IMR-90 (cell line): ENCODE results near the gene CMIP. TPM values are rescaled to one million over a fixed set of nuclear protein-coding genes. Genes with fewer than 3 reads are reported as not detected.

Experiments
- ATAC-seq: fragments of 200-7000 bp; cut with Tn5 transposase; 2 replicates; pipeline ENCODE4 v1.9.1; 2020; ENCODE audit warnings: low read depth, mild to moderate bottlenecking, moderate library complexity
- BruUV-seq: library from RNA; stranded (reverse); fragments of 400-500 nt; replicated peaks from 2 replicates; lab custom pipeline; 2021; lab: Mats Ljungman, UMichigan
- CTCF ChIA-PET: fragments of 300-600 bp; formaldehyde crosslinking; extraction: SDS; loops from one replicate; lab custom pipeline; 2021; ENCODE audit warnings: antibody characterized with exemption; lab: Yijun Ruan, JAX
- POLR2A ChIA-PET: fragments of 300-600 bp; sonication (Branson Sonifier 250); formaldehyde crosslinking; loops from one replicate; lab custom pipeline; 2022; ENCODE audit warnings: antibody characterized with exemption; ENCODE audit not compliant: unreplicated experiment; lab: Charles Lee
- DNase-seq: peaks from one replicate; pipeline ENCODE4 v3.0.0; 2013
- H2AFZ ChIP-seq: replicated peaks from 2 replicates; pipeline ENCODE3; 2013; ENCODE audit warnings: low read length, mild to moderate bottlenecking; ENCODE audit not compliant: poor library complexity
- H2AK5ac ChIP-seq: 2 replicates; pipeline ENCODE4 v1.6.1; 2013; ENCODE audit warnings: low read depth, low read length, inconsistent platforms
- H2AK9ac ChIP-seq: replicated peaks from 2 replicates; pipeline ENCODE3; 2013; ENCODE audit warnings: mild to moderate bottlenecking, low read depth, low read length, moderate library complexity; ENCODE audit not compliant: poor library complexity
- H2BK120ac ChIP-seq: 2 replicates; pipeline ENCODE4 v1.6.1; 2013; ENCODE audit warnings: low read depth, low read length, inconsistent platforms
- H2BK15ac ChIP-seq: 3 replicates; pipeline ENCODE4 v1.6.1; 2013; ENCODE audit warnings: low read depth, low read length, inconsistent platforms
- H2BK20ac ChIP-seq: 2 replicates; pipeline ENCODE4 v1.6.1; 2013; ENCODE audit warnings: low read depth, mild to moderate bottlenecking, inconsistent platforms, low read length, moderate library complexity
- H2BK5ac ChIP-seq: 2 replicates; pipeline ENCODE4 v1.6.1; 2013; ENCODE audit warnings: mild to moderate bottlenecking, low read depth, low read length, inconsistent platforms; ENCODE audit not compliant: poor library complexity, severe bottlenecking
- H3K14ac ChIP-seq: replicated peaks from 2 replicates; pipeline ENCODE4 v1.6.1; 2013; ENCODE audit warnings: low read depth, low read length, inconsistent platforms
- H3K18ac ChIP-seq: 2 replicates; pipeline ENCODE4 v1.6.1; 2013; ENCODE audit warnings: low read depth, low read length, control low read depth
- H3K23ac ChIP-seq: 2 replicates; pipeline ENCODE4 v1.6.1; 2013; ENCODE audit warnings: low read depth, low read length, inconsistent platforms
- H3K27ac ChIP-seq: 2 replicates; pipeline ENCODE4 v1.5.1; 2013; ENCODE audit warnings: mild to moderate bottlenecking, control low read depth, low read length; ENCODE audit not compliant: insufficient read depth
- H3K27me3 ChIP-seq: 2 replicates; pipeline ENCODE4 v1.6.1; 2013; ENCODE audit warnings: low read length; ENCODE audit not compliant: control insufficient read depth, insufficient read depth
- H3K36me3 ChIP-seq: 2 replicates; pipeline ENCODE4 v1.6.1; 2013; ENCODE audit warnings: low read length, mixed read lengths; ENCODE audit not compliant: control insufficient read depth, insufficient read depth
- H3K4ac ChIP-seq: 2 replicates; pipeline ENCODE4 v1.6.1; 2013; ENCODE audit warnings: low read depth, low read length, inconsistent platforms
- H3K4me1 ChIP-seq: 2 replicates; pipeline ENCODE4 v1.6.1; 2013; ENCODE audit warnings: low read length, mixed read lengths; ENCODE audit not compliant: control insufficient read depth, insufficient read depth
- H3K4me2 ChIP-seq: 2 replicates; pipeline ENCODE4 v1.6.1; 2013; ENCODE audit warnings: low read depth, mild to moderate bottlenecking, control low read depth, low read length, moderate library complexity
- H3K4me3 ChIP-seq: 2 replicates; pipeline ENCODE4 v1.5.1; 2013; ENCODE audit warnings: low read depth, mild to moderate bottlenecking, control low read depth, low read length, moderate library complexity; ENCODE audit not compliant: insufficient read depth
- H3K56ac ChIP-seq: 2 replicates; pipeline ENCODE4 v1.6.1; 2013; ENCODE audit warnings: low read length, inconsistent platforms; ENCODE audit not compliant: insufficient read depth; ENCODE audit errors: extremely low read depth
- H3K79me1 ChIP-seq, 2 experiments: 2 replicates each; pipeline ENCODE4 v1.6.1; 2013; ENCODE audit warnings: low read length in 2 of 2, inconsistent platforms in 1 of 2, low read depth in 1 of 2
- H3K9ac ChIP-seq: 2 replicates; pipeline ENCODE4 v1.6.1; 2013; ENCODE audit warnings: low read depth, low read length, control low read depth
- H3K9me1 ChIP-seq: 2 replicates; pipeline ENCODE4 v1.6.1; 2013; ENCODE audit warnings: low read length, inconsistent platforms; ENCODE audit not compliant: insufficient read depth
- H3K9me3 ChIP-seq: 2 replicates; pipeline ENCODE4 v1.6.1; 2013; ENCODE audit warnings: low read length; ENCODE audit not compliant: control insufficient read depth, insufficient read depth
- H4K20me1 ChIP-seq: 2 replicates; pipeline ENCODE4 v1.6.1; 2013; ENCODE audit warnings: low read length, inconsistent platforms; ENCODE audit not compliant: insufficient read depth
- H4K5ac ChIP-seq: 2 replicates; pipeline ENCODE4 v1.6.1; 2013; ENCODE audit warnings: mild to moderate bottlenecking, low read depth, low read length, control low read depth
- H4K8ac ChIP-seq, 2 experiments: 2 replicates each; pipeline ENCODE4 v1.6.1; 2013; ENCODE audit warnings: low read depth in 2 of 2, low read length in 2 of 2, control low read depth in 1 of 2, inconsistent platforms in 1 of 2
- H4K91ac ChIP-seq: 2 replicates; pipeline ENCODE4 v1.6.1; 2013; ENCODE audit warnings: low read depth, low read length, inconsistent platforms; ENCODE audit not compliant: insufficient read depth
- CHD1 ChIP-seq: IDR thresholded peaks from 2 replicates; pipeline ENCODE4 v1.6.1; 2012; ENCODE audit warnings: low read depth, low read length, improper control_type of control experiment
- FOS ChIP-seq: fragments of 150-350 bp; IDR thresholded peaks from 2 replicates; pipeline ENCODE4 v1.6.1; 2016; ENCODE audit warnings: low read depth, low read length
- MAFK ChIP-seq: IDR thresholded peaks from 2 replicates; pipeline ENCODE4 v1.6.1; 2012; ENCODE audit warnings: low read depth, low read length, improper control_type of control experiment
- POLR2A ChIP-seq: IDR thresholded peaks from 2 replicates; pipeline ENCODE4 v1.6.1; 2012; ENCODE audit warnings: mild to moderate bottlenecking, low read depth, low read length
- USF2 ChIP-seq: fragments of 150-350 bp; IDR thresholded peaks from 2 replicates; pipeline ENCODE4 v1.6.1; 2017; ENCODE audit warnings: mild to moderate bottlenecking, antibody characterized with exemption, low read length, low read depth
- WGBS, 2 experiments: methylation state at CpG; one replicate each; pipeline versions ENCODE4 v1.1.5 to v1.1.7; 2013; ENCODE audit warnings: missing lambda C conversion rate in 2 of 2; ENCODE audit not compliant: insufficient read length in 1 of 2; ENCODE audit errors: extremely low coverage in 2 of 2; 5-methylcytosine and 5-hydroxymethylcytosine counted together
- dilution Hi-C: fragments of 300-500 bp; cut with HindIII; formaldehyde crosslinking; loops from one replicate; pipeline ENCODE4 v1.14.3; 2018; ENCODE audit warnings: low sequenced_read_pairs; ENCODE audit not compliant: unreplicated experiment
- in situ Hi-C: fragments of 300-500 bp; cut with MboI; formaldehyde crosslinking; loops from 3 replicates; pipeline ENCODE4 v1.14.3; 2019; ENCODE audit warnings: low sequenced_read_pairs, inconsistent platforms, mixed read lengths
- intact Hi-C: fragments of 100-400 bp; cut with micrococcal nuclease; formaldehyde crosslinking; loops from 2 replicates; pipeline ENCODE4 v1.10.0; 2022
- polyA plus RNA-seq, 3 experiments: library from polyadenylated mRNA; depleted of rRNA; stranded (reverse); fragments of >200 nt; gene quantifications; 2 replicates each; pipeline ENCODE4 v1.2.3, GENCODE V29; 2012; ENCODE audit warnings: low replicate concordance in 1 of 3
- total RNA-seq: library from RNA; depleted of rRNA; stranded (reverse); fragments of >200 nt; gene quantifications from 2 replicates; pipeline ENCODE4 v1.2.3, GENCODE V29; 2012

The CMIP gene
- total and polyA plus RNA-seq, 2 of the 4 experiments (the other 2 are of a cell fraction): 3.2 to 11.6 TPM

GRCh38 chr16:81497690-81498089 lies 53.1 kb downstream of the CMIP start:
- H3K79me1 ChIP-seq: peaks cover 37 to 86% of the 10 kb centered on the region in 2 experiments
- no peaks in the 10 kb centered on the region for H3K9me3 ChIP-seq
- no TSS peak for BruUV-seq
- ChIA-PET CTCF (no interaction called here), POLR2A (no interaction called here)
- 100% methylated on average over 3 of the region's 10 CpGs; no CpG with 5 or more reads in 1 of the 2 experiments for WGBS, 2 experiments
- H3K9me1 ChIP-seq: peaks cover 21% of the 10 kb centered on the region
- H3K27ac ChIP-seq: no peak overlapping the region
- H3K27me3 ChIP-seq: no peaks in the 10 kb centered on the region
- peaks cover 3% of the 10 kb centered on the region; the same call in 1 of the 2 replicates for H3K36me3 ChIP-seq
- H4K20me1 ChIP-seq: peaks cover 55% of the 10 kb centered on the region
- no peak overlapping the region for H2BK15ac ChIP-seq
- peak overlapping the region; percentile 45 for H2AK9ac ChIP-seq
- H4K5ac ChIP-seq: no peak overlapping the region
- H3K9ac ChIP-seq: no peak overlapping the region
- TF ChIP-seq USF2: no peak
- TF ChIP-seq MAFK: no peak
- no peak for TF ChIP-seq FOS
- no peak for TF ChIP-seq CHD1
- TF ChIP-seq POLR2A: no peak
- H3K4me1 ChIP-seq: peaks cover 18% of the 10 kb centered on the region
- no peak overlapping the region for H2BK120ac ChIP-seq
- dilution Hi-C loops: no loop called here
- intact Hi-C loops: no loop called here
- no peak overlapping the region for H2BK5ac ChIP-seq
- no peak overlapping the region for H3K56ac ChIP-seq
- DNase-seq (no peak), ATAC-seq (no peak)
- no peak overlapping the region for H3K18ac ChIP-seq
- H4K91ac ChIP-seq: no peak overlapping the region
- H3K4me3 ChIP-seq: no peak overlapping the region
- no peak overlapping the region for H4K8ac ChIP-seq
- in situ Hi-C loops: no loop called here
- H2BK20ac ChIP-seq: no peak overlapping the region
- H3K4me2 ChIP-seq: no peak overlapping the region
- H3K4ac ChIP-seq: no peak overlapping the region; the same call in 1 of the 2 replicates
- H2AK5ac ChIP-seq: no peak overlapping the region
- H3K23ac ChIP-seq: no peak overlapping the region
- no peak overlapping the region for H3K14ac ChIP-seq
- no peak overlapping the region for H2AFZ ChIP-seq
